GM21390 (cell line): ENCODE data around the gene GGA3.
A peak's percentile ranks its signal among the peaks of the same experiment; 100 is the strongest.
"Not testable (repeated sequence)": the region's sequence is repeated elsewhere in the genome, so short reads cannot be mapped to it uniquely, and the experiment has no call there.

ENCODE experiments used
- ATAC-seq: cut with Tn5 transposase; IDR thresholded peaks from one replicate; pipeline ENCODE4 v1.9.1; 2021; ENCODE audit not compliant: unreplicated experiment

The GGA3 gene

GRCh38 chr17:75227729-75228128, 33.7 kb downstream of the GGA3 start:
- no peak for ATAC-seq

DNA sequence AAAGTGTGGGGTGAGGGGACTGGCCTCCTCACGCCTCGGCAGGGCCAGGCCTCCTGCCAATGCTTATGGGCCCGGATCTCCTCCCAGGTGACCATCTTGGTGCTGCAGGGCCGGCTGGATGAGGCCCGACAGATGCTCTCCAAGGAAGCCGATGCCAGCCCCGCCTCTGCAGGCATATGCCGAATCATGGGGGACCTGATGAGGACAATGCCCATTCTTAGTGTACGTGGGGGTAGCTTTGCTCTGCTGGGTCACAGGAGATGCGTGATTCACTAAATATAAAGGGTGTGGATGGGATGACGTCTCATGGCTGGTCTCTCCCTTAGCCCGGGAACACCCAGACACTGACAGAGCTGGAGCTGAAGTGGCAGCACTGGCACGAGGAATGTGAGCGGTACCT, 36.4 kb downstream of the GGA3 start:
- ATAC-seq = no peak

- no peak for ATAC-seq
Measured at GRCh38 chr17:75219815-75220214, 41.6 kb downstream of the GGA3 start.

DNA sequence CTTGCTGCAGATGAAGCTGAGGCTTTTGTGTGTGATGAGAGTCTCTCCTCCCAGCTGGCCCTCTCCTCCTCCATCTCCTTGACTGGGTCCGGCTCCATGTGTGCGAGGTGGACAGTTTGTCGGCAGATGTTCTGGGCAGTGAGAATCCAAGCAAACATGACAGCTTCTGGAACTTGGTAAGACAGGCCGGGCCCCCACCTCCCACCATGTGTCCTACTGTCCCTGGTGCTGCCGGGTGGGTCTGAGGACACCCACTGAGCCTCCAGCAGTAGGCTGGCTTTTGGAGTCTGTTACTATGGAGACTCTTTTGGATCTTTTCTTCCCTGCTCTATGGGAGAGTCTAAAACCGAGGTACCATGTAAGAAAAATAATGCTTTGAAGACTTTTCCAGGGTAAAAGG, 43.3 kb downstream of the GGA3 start:
- no peak for ATAC-seq

- no peak for ATAC-seq
Measured at GRCh38 chr17:75209061-75209460, 52.3 kb downstream of the GGA3 start.

DNA sequence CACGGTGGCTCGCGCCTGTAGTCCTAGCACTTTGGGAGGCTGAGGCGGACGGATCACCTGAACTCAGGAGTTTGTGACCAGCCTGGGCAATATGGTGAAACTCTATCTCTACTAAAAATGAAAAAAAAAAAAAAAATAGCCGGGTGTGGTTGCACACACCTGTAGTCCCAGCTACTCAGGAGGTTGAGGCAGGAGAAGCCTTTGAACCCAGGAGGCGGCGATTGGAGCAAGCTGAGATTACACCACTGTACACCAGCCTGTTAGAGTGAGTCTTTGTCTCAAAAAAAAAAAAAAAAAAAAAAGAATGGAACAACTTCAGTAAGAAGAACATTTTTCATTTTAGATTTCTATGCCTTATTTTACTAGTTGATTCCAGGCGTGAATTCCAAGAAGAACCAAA, 53.2 kb downstream of the GGA3 start:
- ATAC-seq = no peak

DNA sequence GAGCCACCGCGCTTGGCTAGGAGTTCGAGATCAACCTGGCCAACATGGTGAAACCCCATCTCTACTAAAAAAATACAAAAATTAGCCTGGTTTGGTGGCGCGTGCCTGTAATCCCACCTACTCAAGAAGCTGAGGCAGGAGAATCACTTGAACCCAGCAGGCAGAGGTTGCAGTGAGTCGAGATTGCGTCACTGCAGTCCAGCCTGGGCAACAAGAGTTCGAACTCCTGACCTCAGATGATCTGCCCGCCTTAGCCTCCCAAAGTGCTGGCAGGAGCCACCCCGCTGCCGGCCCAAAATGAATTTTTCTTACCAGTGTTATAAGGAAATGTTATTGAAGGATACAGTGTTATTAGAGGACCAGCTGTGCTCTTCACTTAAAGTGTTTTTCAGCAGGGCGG, 53.6 kb downstream of the GGA3 start:
- no peak for ATAC-seq

GRCh38 chr17:75207050-75207407, 54.4 kb downstream of the GGA3 start:
- not testable (repeated sequence) for ATAC-seq

DNA sequence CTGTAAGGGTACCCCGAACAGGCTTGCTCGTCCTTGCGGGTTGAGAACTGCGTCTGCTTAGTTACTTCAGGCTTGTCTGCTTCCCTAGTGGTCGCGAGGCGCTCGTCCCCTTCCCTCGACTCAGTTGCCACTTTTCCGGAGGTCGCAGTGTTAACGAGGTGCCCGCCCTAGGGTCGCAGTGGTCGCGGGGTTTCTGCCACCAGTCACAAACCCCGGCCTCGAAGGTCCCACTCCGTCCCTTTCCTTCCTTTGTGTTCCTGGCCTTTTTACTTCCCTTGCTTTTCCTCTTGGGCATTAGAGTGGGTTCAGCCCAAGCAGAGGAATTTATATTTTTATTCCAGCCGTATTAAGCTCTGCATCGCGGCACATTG, 55.6 kb downstream of the GGA3 start:
- no peak for ATAC-seq

GRCh38 chr17:75205037-75205792, 56.2 kb downstream of the GGA3 start, which contains the start of gene NUP85:
TSS of gene NUP85 (plus strand) at chr17:75205679. CDS start at chr17:75205762, 83 bp downstream.
- ATAC-seq = peak; percentile 64

DNA sequence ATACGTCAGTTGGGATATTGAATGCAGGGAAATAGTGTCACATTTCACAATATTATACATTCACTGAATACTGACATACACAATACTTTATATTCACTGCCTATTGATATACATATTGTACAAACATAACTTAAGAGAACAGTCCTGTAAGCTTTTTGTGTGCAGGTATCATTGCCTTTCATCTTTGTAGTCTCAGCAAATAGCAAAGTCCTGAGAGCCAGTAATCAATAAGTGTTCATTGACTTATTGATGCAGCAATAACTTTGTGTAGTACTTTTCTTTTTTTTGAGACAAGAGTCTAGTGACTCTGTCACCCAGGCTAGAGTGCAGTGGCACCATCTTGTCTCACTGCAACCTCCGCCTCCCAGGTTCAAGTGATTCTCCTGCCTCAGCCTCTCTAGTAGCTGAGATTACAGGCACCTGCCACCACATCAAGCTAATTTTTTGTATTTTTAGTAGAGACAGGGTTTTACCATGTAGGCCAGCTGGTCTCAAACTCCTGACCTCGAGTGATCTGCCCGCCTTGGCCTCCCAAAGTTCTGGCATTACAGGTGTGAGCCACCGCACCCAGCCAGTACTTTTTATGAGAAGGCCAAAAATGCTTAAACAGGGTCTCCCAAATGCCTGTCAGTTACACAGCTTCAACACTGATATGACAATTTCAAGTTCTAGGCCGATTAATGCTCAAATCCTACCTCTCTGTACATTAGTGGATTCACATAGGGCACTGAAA, 61.4 kb downstream of the GGA3 start:
- ATAC-seq = no peak

- no peak for ATAC-seq
Measured at GRCh38 chr17:75194879-75195278, 66.5 kb downstream of the GGA3 start.

GRCh38 chr17:75191584-75191983, 69.8 kb downstream of the GGA3 start:
- ATAC-seq = no peak

GRCh38 chr17:75188614-75189013, 72.8 kb downstream of the GGA3 start:
- ATAC-seq = no peak
